HS-27A (cell line): ENCODE data around the gene EMP3.
"Not testable (repeated sequence)": the region's sequence is repeated elsewhere in the genome, so short reads cannot be mapped to it uniquely, and the experiment has no call there.

Experiments used
- DNase-seq: peaks from one replicate; pipeline ENCODE4 v3.0.0-alpha.2; 2012; ENCODE audit warnings: low read depth, missing footprints

EMP3 gene, protein sequence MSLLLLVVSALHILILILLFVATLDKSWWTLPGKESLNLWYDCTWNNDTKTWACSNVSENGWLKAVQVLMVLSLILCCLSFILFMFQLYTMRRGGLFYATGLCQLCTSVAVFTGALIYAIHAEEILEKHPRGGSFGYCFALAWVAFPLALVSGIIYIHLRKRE

GRCh38 chr19:48325265-48325910 lies at the start of gene EMP3:
Gene EMP3 (plus strand): TSS chr19:48325552. CDS start chr19:48326845, 1,293 bp downstream.
- DNase-seq = peak; percentile 91

GRCh38 chr19:48279747-48280146 lies 45.6 kb upstream of the EMP3 start:
- DNase-seq = no peak

DNA sequence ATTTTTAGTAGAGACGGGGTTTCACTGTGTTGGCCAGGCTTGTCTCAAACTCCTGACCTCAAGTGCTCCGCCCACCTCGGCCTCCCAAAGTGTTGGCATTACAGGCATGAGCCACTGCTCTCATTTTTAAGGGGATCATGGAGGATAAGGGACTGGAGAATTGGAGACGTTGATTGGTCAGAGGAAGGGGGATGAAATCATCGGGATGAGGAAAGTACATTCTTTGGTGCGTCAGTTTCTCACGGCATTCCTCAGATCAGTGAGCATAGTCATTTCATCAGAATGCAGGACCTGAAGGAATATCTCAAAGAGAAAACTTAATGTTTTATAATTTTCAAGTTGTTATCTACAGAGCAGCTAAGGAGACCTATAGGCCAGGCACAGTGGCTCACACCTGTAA lies 41.4 kb upstream of the EMP3 start:
- peak; percentile 94 for DNase-seq

GRCh38 chr19:48284896-48285295 lies 40.5 kb upstream of the EMP3 start:
- DNase-seq = no peak

- DNase-seq = no peak
Measured at GRCh38 chr19:48287748-48288147, 37.6 kb upstream of the EMP3 start.

GRCh38 chr19:48290401-48290770 lies 35.0 kb upstream of the EMP3 start:
- DNase-seq = no peak

DNA sequence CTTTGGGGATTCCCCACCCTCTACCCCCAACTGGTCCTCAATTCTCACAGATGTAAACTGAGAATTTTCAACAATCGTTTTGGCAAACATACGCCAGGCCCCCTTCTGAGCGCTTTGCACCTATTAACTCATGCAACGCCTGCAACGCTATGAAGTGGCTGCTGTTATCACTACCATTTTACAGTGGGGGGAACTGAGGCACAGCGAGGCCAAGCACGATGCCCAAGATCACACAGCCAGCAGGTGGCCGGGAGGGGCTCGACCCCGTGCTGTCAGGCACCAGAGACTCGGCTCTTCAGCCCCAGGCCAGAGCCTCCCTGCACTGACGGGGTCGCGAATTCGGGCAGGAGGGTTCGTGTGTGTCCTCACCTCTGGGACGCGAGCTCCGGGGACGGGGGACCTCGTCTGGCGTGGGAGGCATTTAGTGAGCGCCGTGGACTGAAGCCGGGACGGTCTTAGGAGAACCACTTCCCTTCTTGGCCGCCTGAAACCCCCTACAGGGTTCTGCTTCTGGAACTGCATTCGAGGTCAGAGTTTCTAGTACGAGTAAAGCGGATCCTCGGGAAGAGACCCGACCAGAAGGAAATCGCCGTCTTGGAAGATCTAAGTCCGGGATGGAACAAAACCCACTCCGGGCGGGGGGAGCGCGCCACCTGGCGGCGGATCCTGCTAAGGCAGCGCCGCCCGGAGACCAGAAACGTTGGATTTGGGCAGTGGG lies 34.4 kb upstream of the EMP3 start:
- DNase-seq = peak; percentile 71

- not testable (repeated sequence) for DNase-seq
Measured at GRCh38 chr19:48291489-48291815, 33.9 kb upstream of the EMP3 start.

- DNase-seq = no peak
Measured at GRCh38 chr19:48292798-48293197, 32.6 kb upstream of the EMP3 start.

- DNase-seq = no peak
Measured at GRCh38 chr19:48295458-48295857, 29.9 kb upstream of the EMP3 start.

GRCh38 chr19:48296963-48297734 lies 28.2 kb upstream of the EMP3 start:
- DNase-seq = no peak

DNA sequence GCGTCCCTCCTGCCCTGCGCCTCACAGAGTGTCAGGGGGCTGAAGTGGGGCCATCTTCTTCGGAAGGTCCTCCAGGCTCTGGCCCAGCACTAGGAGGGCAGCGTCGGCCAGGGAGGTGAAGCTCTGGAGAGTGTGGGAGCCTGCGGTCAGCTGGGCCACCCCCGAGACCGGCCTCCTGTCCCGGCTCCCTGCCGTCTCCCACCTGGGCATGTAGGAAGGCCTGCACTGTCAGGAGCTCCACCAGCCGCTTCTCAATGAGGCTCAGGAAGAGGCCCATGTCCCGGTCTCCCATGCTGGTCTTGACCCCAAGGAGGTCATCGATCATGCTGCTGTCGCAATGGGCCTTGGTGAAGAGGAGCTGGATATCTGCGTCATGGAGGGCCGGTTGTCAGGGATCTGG lies 27.4 kb upstream of the EMP3 start:
- DNase-seq = no peak

DNA sequence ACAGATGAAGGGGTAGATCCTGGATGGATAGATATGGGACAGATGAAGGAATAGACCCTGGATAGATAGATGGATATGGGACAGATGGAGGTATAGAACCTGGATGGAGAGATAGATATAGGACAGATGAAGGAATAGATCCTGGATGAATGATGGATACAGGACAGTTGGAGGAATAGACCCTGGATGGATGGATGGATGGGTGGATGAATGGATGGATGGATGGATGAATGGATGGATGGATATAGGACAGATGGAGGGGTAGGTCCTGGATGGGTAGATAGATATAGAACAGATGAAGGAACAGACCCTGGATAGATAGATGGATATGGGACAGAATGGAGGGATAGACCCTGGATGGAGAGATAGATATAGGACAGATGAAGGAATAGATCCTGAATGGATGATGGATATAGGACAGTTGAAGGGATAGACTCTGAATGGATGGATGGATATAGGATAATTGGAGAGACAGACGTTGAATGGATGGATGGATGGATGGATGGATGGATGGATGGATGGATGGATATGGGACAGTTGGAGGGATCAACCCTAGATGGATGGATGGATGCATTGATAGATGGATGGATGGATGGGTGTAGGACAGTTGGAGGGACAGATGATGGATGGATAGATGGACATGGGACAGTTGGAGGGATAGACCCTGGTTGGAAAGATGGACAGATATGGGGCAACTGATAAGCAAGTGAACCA lies 23.3 kb upstream of the EMP3 start:
- no peak for DNase-seq

DNA sequence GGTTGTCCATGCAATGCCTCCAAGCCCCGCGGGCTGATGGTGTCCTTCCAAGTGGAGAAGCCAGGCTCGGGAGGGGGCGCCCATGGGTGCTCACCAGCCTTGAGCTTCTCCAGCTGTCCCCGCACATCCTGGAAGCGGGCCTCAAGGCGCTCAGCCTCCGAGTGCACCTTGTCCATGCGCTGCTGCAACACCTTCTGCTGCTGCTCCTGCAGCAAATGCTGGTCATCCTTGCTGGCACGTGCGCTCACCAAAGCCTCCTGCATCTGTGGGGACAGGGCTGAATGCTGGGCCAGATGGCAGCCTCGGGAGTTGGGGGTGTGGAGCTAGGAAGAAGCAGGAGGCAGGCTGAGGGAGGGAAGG lies 22.8 kb upstream of the EMP3 start:
- DNase-seq = no peak

- no peak for DNase-seq
Measured at GRCh38 chr19:48303367-48303766, 22.0 kb upstream of the EMP3 start.

GRCh38 chr19:48303866-48304265 lies 21.5 kb upstream of the EMP3 start:
- DNase-seq = no peak

GRCh38 chr19:48308631-48309586 lies 16.4 kb upstream of the EMP3 start:
- DNase-seq = no peak

GRCh38 chr19:48309731-48310130 lies 15.6 kb upstream of the EMP3 start:
- not testable (repeated sequence) for DNase-seq

- no peak for DNase-seq
Measured at GRCh38 chr19:48310227-48310626, 15.1 kb upstream of the EMP3 start.

GRCh38 chr19:48311384-48311783 lies 14.0 kb upstream of the EMP3 start:
- DNase-seq = no peak

GRCh38 chr19:48315712-48316111 lies 9.6 kb upstream of the EMP3 start:
- DNase-seq = no peak
